CD4-positive, alpha-beta T cell (primary cell): ENCODE measurements around the gene CCL11. TPM values are rescaled to one million over a fixed set of nuclear protein-coding genes. Genes with fewer than 3 reads are reported as not detected.

Source experiments
- ATAC-seq: fragments of 200-7000 bp; cut with Tn5 transposase; one replicate; pipeline ENCODE4 v1.10.0; 2022; ENCODE audit warnings: mild to moderate bottlenecking; ENCODE audit not compliant: poor library complexity
- CTCF ChIA-PET: fragments of 350-600 bp; sonication (Branson Sonifier 250); formaldehyde crosslinking; loops from one replicate; lab custom pipeline; 2021; ENCODE audit warnings: antibody characterized with exemption, inconsistent platforms; lab: Charles Lee
- POLR2A ChIA-PET: fragments of 350-600 bp; sonication (Branson Sonifier 250); formaldehyde crosslinking; loops from one replicate; lab custom pipeline; 2021; ENCODE audit warnings: antibody characterized with exemption, inconsistent platforms; lab: Charles Lee
- DNase-seq, 14 experiments: peaks; one replicate each; pipeline ENCODE4 v3.0.0-alpha.2; 2013 to 2020; ENCODE audit warnings: mixed read lengths in 2 of 14
- H3K27ac ChIP-seq, 2 donors: one replicate each; pipeline versions ENCODE4 v1.5.1 to v1.7.0; 2013; ENCODE audit warnings: low read length in 2 of 2, low read depth in 1 of 2, mild to moderate bottlenecking in 1 of 2
- H3K27me3 ChIP-seq, 2 experiments: 1 replicate in 1 of 2; 2 replicates in 1 of 2; pipeline versions ENCODE4 v1.6.1 to v1.7.0; 2013; ENCODE audit warnings: low read length in 2 of 2, control low read depth in 1 of 2, mild to moderate bottlenecking in 1 of 2, moderate library complexity in 1 of 2; ENCODE audit not compliant: insufficient read depth in 2 of 2, control insufficient read depth in 1 of 2
- H3K36me3 ChIP-seq: one replicate; pipeline ENCODE4 v1.6.1; 2013; ENCODE audit warnings: low read length, control low read depth; ENCODE audit not compliant: insufficient read depth
- H3K4me1 ChIP-seq: one replicate; pipeline ENCODE4 v1.6.1; 2013; ENCODE audit warnings: low read length, control low read depth; ENCODE audit not compliant: insufficient read depth
- H3K4me3 ChIP-seq: one replicate; pipeline ENCODE4 v1.5.1; 2013; ENCODE audit warnings: mild to moderate bottlenecking, low read length, moderate library complexity
- H3K9me3 ChIP-seq, 2 experiments: 1 replicate in 1 of 2; 2 replicates in 1 of 2; pipeline versions ENCODE4 v1.6.1 to v1.7.0; 2013; ENCODE audit warnings: low read length in 2 of 2, mild to moderate bottlenecking in 2 of 2, control low read depth in 1 of 2, moderate library complexity in 1 of 2; ENCODE audit not compliant: control insufficient read depth in 1 of 2, insufficient read depth in 1 of 2
- H3K27ac Mint-ChIP-seq: one replicate; pipeline ENCODE4 v1.8.0; 2020; ENCODE audit warnings: mixed read lengths
- H3K27me3 Mint-ChIP-seq: one replicate; pipeline ENCODE4 v1.8.0; 2021; ENCODE audit warnings: mixed read lengths
- H3K36me3 Mint-ChIP-seq: one replicate; pipeline ENCODE4 v1.8.0; 2021; ENCODE audit warnings: low read depth, mixed read lengths
- H3K4me1 Mint-ChIP-seq: one replicate; pipeline ENCODE4 v1.8.0; 2021; ENCODE audit warnings: low read depth, mixed read lengths
- H3K4me3 Mint-ChIP-seq: one replicate; pipeline ENCODE4 v1.8.0; 2020; ENCODE audit warnings: mild to moderate bottlenecking, mixed read lengths
- H3K9me3 Mint-ChIP-seq: one replicate; pipeline ENCODE4 v1.8.0; 2020; ENCODE audit warnings: mixed read lengths
- intact Hi-C, 2 experiments: fragments of 100-400 bp; cut with DNase I in 1 of 2; cut with micrococcal nuclease in 1 of 2; formaldehyde crosslinking; loops; one replicate each; pipeline versions ENCODE4 v1.15.1 to v1.9.0; 2023 to 2025; cut with DNase I, micrococcal nuclease
- total RNA-seq, 174 experiments: library from RNA in 2 of 174; stranded (reverse) in 2 of 174; gene quantifications; one replicate each; pipeline ENCODE4 v1.2.3 and lab custom pipeline; 2021 to 2026
- TF ChIP-seq, protein P1 (sequence below): fragments of 200-600 bp; IDR thresholded peaks from one replicate; pipeline ENCODE4 v1.8.0; 2022; ENCODE audit warnings: antibody characterized with exemption, mild to moderate bottlenecking

Gene CCL11
- total RNA-seq, 2 experiments from 2014 or later = not detected

DNA sequence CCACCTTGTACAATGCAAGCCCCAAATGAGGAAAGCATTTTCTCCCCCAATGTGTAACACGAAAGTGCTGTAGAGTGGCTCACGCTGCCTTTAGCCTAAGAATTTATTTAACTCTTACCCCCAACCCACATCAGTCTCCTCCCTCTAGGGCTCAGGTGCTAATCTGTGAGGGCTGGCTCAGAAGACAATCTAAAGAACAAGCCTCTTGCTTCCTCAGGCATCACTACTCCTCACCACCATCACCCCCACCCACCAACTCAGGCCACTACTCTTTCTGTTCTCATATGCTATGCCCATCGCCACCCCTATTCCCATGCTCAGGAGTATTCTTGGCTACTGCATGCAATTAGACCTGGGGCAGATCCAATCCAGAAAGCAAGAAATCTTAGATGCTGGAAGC is 34.4 kb upstream of the CCL11 start:
- Histone ChIP-seq H3K9me3 (no peaks in the 10 kb centered on the region), H3K36me3 (no peaks in the 10 kb centered on the region), H3K27ac (no peak overlapping the region), H3K27me3 (peaks cover 11 to 31% of the 10 kb centered on the region in 2 experiments), H3K4me3 (no peak overlapping the region), H3K4me1 (no peaks in the 10 kb centered on the region)
- Mint-ChIP-seq H3K4me1 (no peaks in the 10 kb centered on the region), H3K9me3 (no peaks in the 10 kb centered on the region), H3K27ac (no peak overlapping the region), H3K27me3 (peaks cover 44% of the 10 kb centered on the region), H3K4me3 (no peak overlapping the region), H3K36me3 (no peaks in the 10 kb centered on the region)
- ATAC-seq (no peak), DNase-seq (no peak)
- POLR2A ChIA-PET = no interaction called here
- CTCF ChIA-PET = no interaction called here
- intact Hi-C loops = no loop called here
- TF ChIP-seq, protein P1, sequence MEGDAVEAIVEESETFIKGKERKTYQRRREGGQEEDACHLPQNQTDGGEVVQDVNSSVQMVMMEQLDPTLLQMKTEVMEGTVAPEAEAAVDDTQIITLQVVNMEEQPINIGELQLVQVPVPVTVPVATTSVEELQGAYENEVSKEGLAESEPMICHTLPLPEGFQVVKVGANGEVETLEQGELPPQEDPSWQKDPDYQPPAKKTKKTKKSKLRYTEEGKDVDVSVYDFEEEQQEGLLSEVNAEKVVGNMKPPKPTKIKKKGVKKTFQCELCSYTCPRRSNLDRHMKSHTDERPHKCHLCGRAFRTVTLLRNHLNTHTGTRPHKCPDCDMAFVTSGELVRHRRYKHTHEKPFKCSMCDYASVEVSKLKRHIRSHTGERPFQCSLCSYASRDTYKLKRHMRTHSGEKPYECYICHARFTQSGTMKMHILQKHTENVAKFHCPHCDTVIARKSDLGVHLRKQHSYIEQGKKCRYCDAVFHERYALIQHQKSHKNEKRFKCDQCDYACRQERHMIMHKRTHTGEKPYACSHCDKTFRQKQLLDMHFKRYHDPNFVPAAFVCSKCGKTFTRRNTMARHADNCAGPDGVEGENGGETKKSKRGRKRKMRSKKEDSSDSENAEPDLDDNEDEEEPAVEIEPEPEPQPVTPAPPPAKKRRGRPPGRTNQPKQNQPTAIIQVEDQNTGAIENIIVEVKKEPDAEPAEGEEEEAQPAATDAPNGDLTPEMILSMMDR = no peak

DNA sequence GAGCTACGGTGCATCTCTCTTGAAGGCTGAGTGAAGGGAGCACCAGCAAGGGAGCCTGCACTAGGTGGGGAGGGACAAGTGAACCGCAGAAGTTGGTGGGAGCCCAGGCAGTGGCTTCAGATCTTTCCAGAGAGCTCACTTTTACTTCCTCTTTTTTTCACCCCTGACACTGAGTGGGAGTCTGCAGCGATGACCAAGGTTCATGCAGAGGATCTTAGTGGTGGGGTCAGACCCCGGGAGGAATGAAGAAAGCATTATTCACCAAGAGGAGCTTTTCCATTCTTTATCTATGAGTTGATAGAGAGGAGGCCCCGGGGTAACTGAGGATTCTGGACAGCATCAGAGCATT is 33.5 kb upstream of the CCL11 start:
- no peak for ATAC-seq
- H3K27me3 ChIP-seq = peaks cover 11 to 36% of the 10 kb centered on the region in 2 experiments
- intact Hi-C loops = no loop called here
- Mint-ChIP-seq H3K9me3 (no peaks in the 10 kb centered on the region), H3K4me1 (no peaks in the 10 kb centered on the region), H3K36me3 (no peaks in the 10 kb centered on the region), H3K27me3 (peaks cover 44% of the 10 kb centered on the region), H3K4me3 (no peak overlapping the region), H3K27ac (no peak overlapping the region)
- H3K36me3 ChIP-seq = no peaks in the 10 kb centered on the region
- DNase-seq = peak in 2 of 14 experiments; percentile 42 to 56
- no peak overlapping the region for H3K4me3 ChIP-seq
- no peaks in the 10 kb centered on the region for H3K4me1 ChIP-seq
- POLR2A ChIA-PET = no interaction called here
- TF ChIP-seq, protein P1 = no peak
- H3K27ac ChIP-seq = no peak overlapping the region
- CTCF ChIA-PET = no interaction called here
- no peaks in the 10 kb centered on the region for H3K9me3 ChIP-seq

DNA sequence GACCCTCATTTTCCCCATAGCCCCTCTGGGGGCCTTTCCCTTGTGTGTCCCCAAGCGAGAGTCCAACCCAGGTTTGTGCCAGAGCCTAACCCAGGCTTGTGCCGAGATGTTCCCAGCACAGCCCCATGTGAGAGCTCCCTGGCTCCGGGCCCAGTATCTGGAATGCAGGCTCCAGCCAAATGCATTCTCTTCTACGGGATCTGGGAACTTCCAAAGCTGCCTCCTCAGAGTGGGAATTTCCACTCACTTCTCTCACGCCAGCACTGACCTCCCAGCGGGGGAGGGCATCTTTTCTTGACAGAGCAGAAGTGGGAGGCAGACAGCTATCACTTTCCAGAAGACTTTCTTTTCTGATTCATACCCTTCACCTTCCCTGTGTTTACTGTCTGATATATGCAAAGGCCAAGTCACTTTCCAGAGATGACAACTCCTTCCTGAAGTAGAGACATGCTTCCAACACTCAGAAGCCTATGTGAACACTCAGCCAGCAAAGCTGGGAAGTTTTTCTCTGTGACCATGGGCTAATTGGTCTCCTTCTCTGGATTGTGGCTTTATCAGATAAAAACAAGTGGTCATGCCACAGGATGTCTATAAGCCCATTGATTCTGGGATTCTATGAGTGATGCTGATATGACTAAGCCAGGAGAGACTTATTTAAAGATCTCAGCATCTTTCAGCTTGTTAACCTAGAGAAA is 33.0 kb upstream of the CCL11 start:
- Histone ChIP-seq H3K27me3 (peaks cover 11 to 39% of the 10 kb centered on the region in 2 experiments), H3K4me3 (no peak overlapping the region), H3K36me3 (no peaks in the 10 kb centered on the region), H3K9me3 (no peaks in the 10 kb centered on the region), H3K4me1 (no peaks in the 10 kb centered on the region), H3K27ac (no peak overlapping the region)
- DNase-seq (peak in 2 of 14 experiments; percentile 51 to 60), ATAC-seq (no peak)
- TF ChIP-seq, protein P1 = no peak
- intact Hi-C loops = no loop called here
- Mint-ChIP-seq H3K27ac (no peak overlapping the region), H3K36me3 (no peaks in the 10 kb centered on the region), H3K9me3 (no peaks in the 10 kb centered on the region), H3K4me1 (no peaks in the 10 kb centered on the region), H3K4me3 (no peak overlapping the region), H3K27me3 (peaks cover 48% of the 10 kb centered on the region)
- ChIA-PET CTCF (no interaction called here), POLR2A (no interaction called here)
